SK-N-SH treated with all-trans-retinoic acid at 6 μM for 48 hours (cell line): ENCODE data around the gene XPR1.

ENCODE experiments used
- ATAC-seq: fragments of 200-7000 bp; cut with Tn5 transposase; 3 replicates; pipeline ENCODE4 v1.9.1; 2020; ENCODE audit warnings: mild to moderate bottlenecking, moderate library complexity
- ARNTL ChIP-seq: fragments of 450-650 bp; formaldehyde crosslinking; IDR thresholded peaks from 2 replicates; pipeline ENCODE4 v1.5.0; 2020; ENCODE audit warnings: low read depth, mild to moderate bottlenecking, moderate library complexity, borderline replicate concordance
- BACH2 ChIP-seq: fragments of 250-450 bp; sonication (Bioruptor Pico); IDR thresholded peaks from 2 replicates; pipeline ENCODE4 v1.9.0; 2021; ENCODE audit warnings: mild to moderate bottlenecking, borderline replicate concordance
- CSDC2 ChIP-seq: fragments of 250-450 bp; sonication (Bioruptor Pico); IDR thresholded peaks from 2 replicates; pipeline ENCODE4 v1.5.0; 2020; ENCODE audit warnings: mild to moderate bottlenecking, moderate library complexity
- ESRRG ChIP-seq: fragments of 250-450 bp; sonication (Bioruptor Pico); IDR thresholded peaks from 2 replicates; pipeline ENCODE4 v1.6.1; 2021; ENCODE audit warnings: mild to moderate bottlenecking
- GLIS3 ChIP-seq: fragments of 250-450 bp; sonication (Bioruptor Pico); IDR thresholded peaks from 2 replicates; pipeline ENCODE4 v1.5.0; 2020; ENCODE audit warnings: mild to moderate bottlenecking, moderate library complexity
- ISL1 ChIP-seq: fragments of 250-450 bp; sonication (Bioruptor Pico); IDR thresholded peaks from 2 replicates; pipeline ENCODE4 v2.1.2; 2022; ENCODE audit warnings: mild to moderate bottlenecking, moderate library complexity
- OSR1 ChIP-seq: fragments of 250-450 bp; sonication (Bioruptor Pico); IDR thresholded peaks from 2 replicates; pipeline ENCODE4 v1.8.0; 2022; ENCODE audit warnings: moderate library complexity, mild to moderate bottlenecking, inconsistent platforms
- PATZ1 ChIP-seq: fragments of 250-450 bp; sonication (Bioruptor Pico); IDR thresholded peaks from 2 replicates; pipeline ENCODE4 v1.8.0; 2020; ENCODE audit warnings: mild to moderate bottlenecking, moderate library complexity, borderline replicate concordance
- POU6F1 ChIP-seq: fragments of 250-450 bp; sonication (Bioruptor Pico); IDR thresholded peaks from 2 replicates; pipeline ENCODE4 v1.8.0; 2021; ENCODE audit warnings: low read depth, mild to moderate bottlenecking, moderate library complexity, borderline replicate concordance
- PPARA ChIP-seq: fragments of 250-450 bp; sonication (Bioruptor Pico); IDR thresholded peaks from 2 replicates; pipeline ENCODE4 v1.5.0; 2020; ENCODE audit warnings: mild to moderate bottlenecking, borderline replicate concordance
- RARB ChIP-seq: fragments of 250-450 bp; sonication (Bioruptor Pico); IDR thresholded peaks from 2 replicates; pipeline ENCODE4 v1.8.0; 2021; ENCODE audit warnings: mild to moderate bottlenecking, moderate library complexity
- SNAI2 ChIP-seq: fragments of 250-450 bp; sonication (Bioruptor Pico); IDR thresholded peaks from 2 replicates; pipeline ENCODE4 v1.5.0; 2020; ENCODE audit warnings: mild to moderate bottlenecking, moderate library complexity
- TCF4 ChIP-seq: fragments of 250-450 bp; sonication (Bioruptor Pico); IDR thresholded peaks from 2 replicates; pipeline ENCODE4 v1.8.0; 2021; ENCODE audit warnings: mild to moderate bottlenecking, moderate library complexity, borderline replicate concordance
- TOX ChIP-seq: fragments of 250-450 bp; sonication (Bioruptor Pico); IDR thresholded peaks from 2 replicates; pipeline ENCODE4 v1.8.0; 2021; ENCODE audit warnings: mild to moderate bottlenecking, moderate library complexity, borderline replicate concordance
- TSHZ2 ChIP-seq: fragments of 250-450 bp; sonication (Bioruptor Pico); IDR thresholded peaks from 2 replicates; pipeline ENCODE4 v1.5.0; 2020; ENCODE audit warnings: mild to moderate bottlenecking, moderate library complexity
- ZC3H10 ChIP-seq: fragments of 250-450 bp; sonication (Bioruptor Pico); IDR thresholded peaks from 2 replicates; pipeline ENCODE4 v1.5.1; 2021; ENCODE audit warnings: mild to moderate bottlenecking, moderate library complexity
- ZFP3 ChIP-seq: fragments of 250-450 bp; sonication (Bioruptor Pico); IDR thresholded peaks from 2 replicates; pipeline ENCODE4 v1.5.0; 2020; ENCODE audit warnings: mild to moderate bottlenecking, moderate library complexity
- ZFP30 ChIP-seq: fragments of 450-650 bp; formaldehyde crosslinking; IDR thresholded peaks from 2 replicates; pipeline ENCODE4 v1.5.0; 2022; ENCODE audit warnings: mild to moderate bottlenecking, moderate library complexity
- ZNF565 ChIP-seq: fragments of 450-650 bp; formaldehyde crosslinking; conservative IDR thresholded peaks from 2 replicates; pipeline ENCODE4 v1.5.0; 2020; ENCODE audit warnings: low read depth, mild to moderate bottlenecking, moderate library complexity
- ZNF70 ChIP-seq: fragments of 450-650 bp; formaldehyde crosslinking; IDR thresholded peaks from 2 replicates; pipeline ENCODE4 v1.5.0; 2020; ENCODE audit warnings: mild to moderate bottlenecking, moderate library complexity
- ZNF8 ChIP-seq: fragments of 450-650 bp; formaldehyde crosslinking; IDR thresholded peaks from 2 replicates; pipeline ENCODE4 v1.5.0; 2020; ENCODE audit warnings: mild to moderate bottlenecking, moderate library complexity
- TF ChIP-seq, protein P1 (sequence below): fragments of 250-450 bp; sonication (Bioruptor Pico); IDR thresholded peaks from 2 replicates; pipeline ENCODE4 v1.5.1; 2020; ENCODE audit warnings: low read depth, mild to moderate bottlenecking, moderate library complexity

Gene XPR1

GRCh38 chr1:180791806-180792205 is 160.0 kb downstream of the XPR1 start (continued):
- no peak for TF ChIP-seq ZFP3

DNA sequence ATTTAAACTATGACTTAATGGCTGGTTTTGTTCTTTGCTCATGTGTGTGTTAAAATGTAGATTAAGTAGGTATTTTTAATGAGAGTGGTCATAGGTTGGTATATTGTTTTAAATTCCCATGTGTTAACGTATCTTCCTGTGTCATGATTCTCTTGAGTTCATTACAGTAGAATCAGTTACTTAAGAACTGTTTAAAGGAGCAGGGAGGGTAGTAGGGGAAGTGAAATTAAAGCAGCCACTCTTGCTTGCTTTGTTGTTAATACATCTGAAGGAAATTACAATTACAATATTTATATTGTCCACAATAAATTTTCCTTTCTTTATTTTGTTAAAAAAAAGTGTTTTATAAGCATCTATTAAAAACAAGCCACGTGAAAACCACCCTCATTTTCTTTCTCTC is 161.6 kb downstream of the XPR1 start:
- no peak for ATAC-seq
- TF ChIP-seq PATZ1: no peak
- no peak for TF ChIP-seq TOX (CRISPR knock-in tag)
- no peak for TF ChIP-seq ZNF8 (CRISPR knock-in tag)
- TF ChIP-seq RARB (CRISPR knock-in tag): no peak
- TF ChIP-seq ZNF565: no peak
- no peak for TF ChIP-seq TCF4 (CRISPR knock-in tag)
- no peak for TF ChIP-seq GLIS3 (CRISPR knock-in tag)
- no peak for TF ChIP-seq OSR1
- TF ChIP-seq ZC3H10 (CRISPR knock-in tag): no peak
- TF ChIP-seq ZFP30 (CRISPR knock-in tag): no peak
- no peak for TF ChIP-seq PPARA
- no peak for TF ChIP-seq ZFP3
- no peak for TF ChIP-seq ESRRG (CRISPR knock-in tag)
- TF ChIP-seq BACH2: no peak
- TF ChIP-seq ISL1: no peak
- no peak for TF ChIP-seq CSDC2 (CRISPR knock-in tag)
- no peak for TF ChIP-seq ARNTL (CRISPR knock-in tag)
- TF ChIP-seq, protein P1, sequence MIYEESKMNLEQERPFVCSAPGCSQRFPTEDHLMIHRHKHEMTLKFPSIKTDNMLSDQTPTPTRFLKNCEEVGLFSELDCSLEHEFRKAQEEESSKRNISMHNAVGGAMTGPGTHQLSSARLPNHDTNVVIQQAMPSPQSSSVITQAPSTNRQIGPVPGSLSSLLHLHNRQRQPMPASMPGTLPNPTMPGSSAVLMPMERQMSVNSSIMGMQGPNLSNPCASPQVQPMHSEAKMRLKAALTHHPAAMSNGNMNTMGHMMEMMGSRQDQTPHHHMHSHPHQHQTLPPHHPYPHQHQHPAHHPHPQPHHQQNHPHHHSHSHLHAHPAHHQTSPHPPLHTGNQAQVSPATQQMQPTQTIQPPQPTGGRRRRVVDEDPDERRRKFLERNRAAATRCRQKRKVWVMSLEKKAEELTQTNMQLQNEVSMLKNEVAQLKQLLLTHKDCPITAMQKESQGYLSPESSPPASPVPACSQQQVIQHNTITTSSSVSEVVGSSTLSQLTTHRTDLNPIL (CRISPR knock-in tag): no peak
- no peak for TF ChIP-seq SNAI2
- no peak for TF ChIP-seq POU6F1

- no peak for ATAC-seq
- TF ChIP-seq POU6F1: no peak
- no peak for TF ChIP-seq GLIS3 (CRISPR knock-in tag)
- no peak for TF ChIP-seq ZFP30 (CRISPR knock-in tag)
- TF ChIP-seq TSHZ2: no peak
- TF ChIP-seq PPARA: no peak
- no peak for TF ChIP-seq OSR1
- TF ChIP-seq RARB (CRISPR knock-in tag): no peak
- TF ChIP-seq ISL1: no peak
- no peak for TF ChIP-seq ZNF70 (CRISPR knock-in tag)
- TF ChIP-seq ZC3H10 (CRISPR knock-in tag): no peak
Measured at GRCh38 chr1:180796897-180797640, 165.2 kb downstream of the XPR1 start.
